22Rv1 (cell line): Measurements from ENCODE around the gene OR5F1.

ENCODE experiments used
- ZFX ChIP-seq: fragments of 450-650 bp; IDR thresholded peaks from 2 replicates; pipeline ENCODE4 v1.6.1; 2017; ENCODE audit warnings: antibody characterized with exemption, borderline replicate concordance
- TF ChIP-seq, protein P1 (sequence below): fragments of 450-650 bp; IDR thresholded peaks from 2 replicates; pipeline ENCODE4 v1.5.1; 2017; ENCODE audit warnings: mild to moderate bottlenecking

DNA sequence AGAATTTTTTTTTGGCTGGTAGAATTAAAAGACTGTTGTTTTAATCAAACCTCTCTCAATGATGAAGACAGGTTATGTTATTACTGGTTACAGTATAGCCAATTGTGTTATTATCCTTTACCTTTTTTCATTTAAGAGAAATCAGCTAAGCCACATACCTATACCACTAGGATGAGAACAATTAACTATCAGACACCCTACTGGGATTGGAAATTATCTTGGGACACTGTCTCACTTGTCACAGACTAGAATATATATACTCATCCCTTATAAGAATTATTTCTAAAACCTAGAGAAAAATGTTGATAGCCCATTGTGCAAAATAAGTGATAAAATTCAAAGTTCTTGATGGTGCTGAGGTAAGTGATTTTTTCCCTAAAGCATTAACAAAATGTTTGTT, 32.9 kb upstream of the OR5F1 start, which contains the start of gene OR5AS1:
- TF ChIP-seq, protein P1, sequence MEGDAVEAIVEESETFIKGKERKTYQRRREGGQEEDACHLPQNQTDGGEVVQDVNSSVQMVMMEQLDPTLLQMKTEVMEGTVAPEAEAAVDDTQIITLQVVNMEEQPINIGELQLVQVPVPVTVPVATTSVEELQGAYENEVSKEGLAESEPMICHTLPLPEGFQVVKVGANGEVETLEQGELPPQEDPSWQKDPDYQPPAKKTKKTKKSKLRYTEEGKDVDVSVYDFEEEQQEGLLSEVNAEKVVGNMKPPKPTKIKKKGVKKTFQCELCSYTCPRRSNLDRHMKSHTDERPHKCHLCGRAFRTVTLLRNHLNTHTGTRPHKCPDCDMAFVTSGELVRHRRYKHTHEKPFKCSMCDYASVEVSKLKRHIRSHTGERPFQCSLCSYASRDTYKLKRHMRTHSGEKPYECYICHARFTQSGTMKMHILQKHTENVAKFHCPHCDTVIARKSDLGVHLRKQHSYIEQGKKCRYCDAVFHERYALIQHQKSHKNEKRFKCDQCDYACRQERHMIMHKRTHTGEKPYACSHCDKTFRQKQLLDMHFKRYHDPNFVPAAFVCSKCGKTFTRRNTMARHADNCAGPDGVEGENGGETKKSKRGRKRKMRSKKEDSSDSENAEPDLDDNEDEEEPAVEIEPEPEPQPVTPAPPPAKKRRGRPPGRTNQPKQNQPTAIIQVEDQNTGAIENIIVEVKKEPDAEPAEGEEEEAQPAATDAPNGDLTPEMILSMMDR, result no peak
- no peak for TF ChIP-seq ZFX
